K562 (cell line): Measurements from ENCODE around the gene PRRC2C.

Source experiments
- BCL6 ChIP-seq: fragments of 250-450 bp; sonication (Bioruptor Pico); IDR thresholded peaks from 2 replicates; pipeline ENCODE4 v1.4.0; 2020
- KAT7 ChIP-seq: sonication (generic); formaldehyde crosslinking; IDR thresholded peaks from 2 replicates; pipeline ENCODE4 v1.8.0; 2022; ENCODE audit warnings: missing genetic modification reagents, mild to moderate bottlenecking, borderline replicate concordance
- MITF ChIP-seq: IDR thresholded peaks from 2 replicates; pipeline ENCODE4 v1.6.1; 2014; ENCODE audit warnings: antibody characterized with exemption
- RCOR1 ChIP-seq, 2 experiments: IDR thresholded peaks; 2 replicates each; pipeline ENCODE4 v1.6.1; 2012; ENCODE audit warnings: low read depth in 2 of 2, low read length in 2 of 2, borderline replicate concordance in 1 of 2, improper control_type of control experiment in 1 of 2
- SUPT5H ChIP-seq: fragments of 450-650 bp; IDR thresholded peaks from 2 replicates; pipeline ENCODE4 v1.6.1; 2016
- TSC22D4 ChIP-seq: fragments of 450-650 bp; IDR thresholded peaks from 2 replicates; pipeline ENCODE4 v1.6.1; 2016; ENCODE audit warnings: missing genetic modification characterization, missing biosample characterization, control low read depth
- USF2 ChIP-seq: sonication (generic); formaldehyde crosslinking; IDR thresholded peaks from 2 replicates; pipeline ENCODE4 v1.5.0; 2020; ENCODE audit warnings: missing genetic modification reagents

DNA sequence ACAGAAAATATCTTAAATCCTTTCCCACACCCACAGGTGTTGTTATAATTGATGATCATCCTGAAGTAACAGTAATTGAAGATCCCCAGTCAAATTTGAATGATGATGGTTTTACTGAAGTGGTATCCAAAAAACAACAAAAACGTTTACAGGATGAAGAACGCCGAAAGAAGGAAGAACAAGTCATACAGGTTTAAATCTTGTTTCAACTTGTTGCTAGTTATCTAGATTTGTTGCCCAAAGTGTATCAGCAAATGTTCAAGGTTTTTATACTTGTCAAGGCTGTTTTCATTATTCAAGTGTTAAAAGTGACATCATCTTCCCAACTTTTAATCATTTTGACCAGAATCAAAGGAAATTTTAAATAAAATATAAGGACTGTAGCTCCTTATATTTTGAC lies 64.7 kb downstream of the PRRC2C start:
- TF ChIP-seq SUPT5H (no peak), KAT7 (CRISPR knock-in tag) (no peak), BCL6 (CRISPR knock-in tag) (no peak), RCOR1 (IDR thresholded peaks at IDR 0.05; ENCODE audit: borderline replicate concordance in 1 of 2, low read depth in 2 of 2, low read length in 2 of 2) (no peak), MITF (no peak), USF2 (CRISPR knock-in tag) (no peak), TSC22D4 (tag) (no peak)
